ENCODE data around the gene AP5S1.

AP5S1 gene

DNA sequence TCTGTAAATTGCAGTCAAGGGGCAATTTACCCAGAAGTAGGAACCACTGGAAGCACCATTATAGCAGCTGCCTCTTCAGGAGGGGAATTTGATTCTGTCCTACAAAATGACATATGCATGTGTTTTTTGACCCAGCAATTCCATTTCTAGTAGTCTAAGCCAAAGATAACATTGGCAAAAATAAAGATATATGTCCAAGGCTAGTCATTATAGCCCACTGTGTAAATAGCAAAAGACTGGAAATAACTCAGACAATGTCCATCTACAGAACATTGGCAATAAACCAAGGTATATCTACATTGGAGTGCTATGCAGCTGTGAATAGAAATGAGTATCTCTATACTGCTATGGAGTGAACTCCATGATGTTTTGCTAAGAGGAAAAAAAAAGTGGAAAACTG lies 56.3 kb downstream of the AP5S1 start:
- DNase-seq (ENCODE audit: low spot score), result no peak
